Thoracic aorta (tissue), 2 donors: Measurements from ENCODE around the gene EP300. TPM values are rescaled to one million over a fixed set of nuclear protein-coding genes. Genes with fewer than 3 reads are reported as not detected.

Experiments
- total RNA-seq, 2 donors: library from RNA; depleted of rRNA; stranded (reverse); fragments of >200 nt; gene quantifications; one replicate each; pipeline versions ENCODE4 v1.1.0 to v1.2.3, GENCODE V29; 2016

Gene EP300
- total RNA-seq, 2 donors from 2014 or later: 59.0 to 114 TPM

Other genes with a start within 250 kb of the EP300 start
- 100 to 1,000 TPM; 105 to 107 TPM for gene ST13, start 236.0 kb upstream of the EP300 start, total RNA-seq
- gene XPNPEP3, start 235.4 kb upstream of the EP300 start, total RNA-seq: 1 to 10 TPM; 5.6 to 9.9 TPM
- gene DNAJB7, start 230.5 kb upstream of the EP300 start, total RNA-seq: not detected
- 10 to 100 TPM; 31.8 to 32.7 TPM for gene RBX1, start 141.2 kb upstream of the EP300 start, total RNA-seq
- 10 to 100 TPM; 14.8 to 21.4 TPM for gene L3MBTL2, start 112.7 kb downstream of the EP300 start, total RNA-seq
- 1 to 10 TPM; 3.2 to 4.9 TPM for gene CHADL, start 148.3 kb downstream of the EP300 start, total RNA-seq
- 10 to 100 TPM; 42.0 to 42.7 TPM for gene RANGAP1, start 193.6 kb downstream of the EP300 start, total RNA-seq
- 10 to 100 TPM; 41.2 to 41.7 TPM for gene ZC3H7B, start 208.9 kb downstream of the EP300 start, total RNA-seq